Endothelial cell (in vitro differentiated cells): ENCODE measurements around the gene LYAR. TPM values are rescaled to one million over a fixed set of nuclear protein-coding genes. Genes with fewer than 3 reads are reported as not detected.
A peak's percentile ranks its signal among the peaks of the same experiment; 100 is the strongest.

Experiments used
- DNase-seq: peaks from one replicate; pipeline ENCODE4 v3.0.0; 2021; ENCODE audit warnings: low spot score
- H3K27ac Mint-ChIP-seq: one replicate; pipeline ENCODE4 v1.8.0; 2021; ENCODE audit warnings: mixed read lengths, inconsistent platforms; ENCODE audit not compliant: unreplicated experiment
- H3K27me3 Mint-ChIP-seq: one replicate; pipeline ENCODE4 v1.8.0; 2021; ENCODE audit warnings: mild to moderate bottlenecking, moderate library complexity, mixed read lengths, inconsistent platforms; ENCODE audit not compliant: unreplicated experiment
- H3K36me3 Mint-ChIP-seq: one replicate; pipeline ENCODE4 v1.8.0; 2021; ENCODE audit warnings: mild to moderate bottlenecking, low read depth, mixed read lengths, inconsistent platforms; ENCODE audit not compliant: unreplicated experiment
- H3K4me1 Mint-ChIP-seq: one replicate; pipeline ENCODE4 v1.8.0; 2021; ENCODE audit warnings: mild to moderate bottlenecking, mixed read lengths, inconsistent platforms; ENCODE audit not compliant: unreplicated experiment
- H3K4me3 Mint-ChIP-seq: one replicate; pipeline ENCODE4 v1.8.0; 2021; ENCODE audit warnings: mild to moderate bottlenecking, mixed read lengths, inconsistent platforms; ENCODE audit not compliant: unreplicated experiment
- H3K9me3 Mint-ChIP-seq: one replicate; pipeline ENCODE4 v1.8.0; 2021; ENCODE audit warnings: mixed read lengths, inconsistent platforms; ENCODE audit not compliant: unreplicated experiment
- CTCF ChIP-seq: fragments of 200-600 bp; sonication (generic); IDR thresholded peaks from one replicate; pipeline ENCODE4 v1.5.0; 2021; ENCODE audit warnings: antibody characterized with exemption; ENCODE audit not compliant: unreplicated experiment
- total RNA-seq: library from RNA; stranded (reverse); fragmentation: NEBNext Ultra II Directional; extraction: Animal tissue kit (Norgen Biotek cat#: 25700); gene quantifications from one replicate; pipeline ENCODE4 v1.2.1, GENCODE V29; 2021; ENCODE audit not compliant: unreplicated experiment

LYAR gene
- total RNA-seq, 1 donor from 2014 or later: 13.2 TPM

DNA sequence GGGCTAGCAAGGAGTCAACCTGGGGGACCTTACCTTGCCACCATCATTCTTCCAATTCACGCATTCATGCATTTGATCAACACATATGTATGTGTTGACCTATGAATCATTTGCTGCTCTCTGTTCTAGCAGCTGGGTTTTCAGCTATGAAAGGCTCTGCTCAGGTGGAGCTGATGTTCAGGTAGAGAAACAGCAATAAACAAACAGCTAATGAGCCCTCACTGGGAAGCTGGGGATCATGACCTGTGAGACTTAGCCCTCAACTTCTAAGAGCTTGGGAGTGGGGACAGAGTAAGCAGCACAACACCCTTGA, 61.6 kb downstream of the LYAR start:
- peaks cover 9% of the 10 kb centered on the region for H3K9me3 Mint-ChIP-seq
- peaks cover 19% of the 10 kb centered on the region for H3K27me3 Mint-ChIP-seq
- peaks cover 5% of the 10 kb centered on the region for H3K4me1 Mint-ChIP-seq
- H3K4me3 Mint-ChIP-seq: no peak overlapping the region
- peak overlapping the region; percentile 38 for H3K27ac Mint-ChIP-seq
- peaks cover 13% of the 10 kb centered on the region for H3K36me3 Mint-ChIP-seq
- DNase-seq: no peak
- TF ChIP-seq CTCF: no peak

- Mint-ChIP-seq H3K4me1 (peaks cover 5% of the 10 kb centered on the region), H3K27me3 (peaks cover 19% of the 10 kb centered on the region), H3K9me3 (peaks cover 6% of the 10 kb centered on the region), H3K4me3 (no peak overlapping the region), H3K27ac (peak overlapping the region; percentile 38), H3K36me3 (peaks cover 16% of the 10 kb centered on the region)
- DNase-seq: no peak
- TF ChIP-seq CTCF: no peak
These were observed 62.2 kb downstream of the LYAR start for GRCh38 chr4:4227510-4228355.

DNA sequence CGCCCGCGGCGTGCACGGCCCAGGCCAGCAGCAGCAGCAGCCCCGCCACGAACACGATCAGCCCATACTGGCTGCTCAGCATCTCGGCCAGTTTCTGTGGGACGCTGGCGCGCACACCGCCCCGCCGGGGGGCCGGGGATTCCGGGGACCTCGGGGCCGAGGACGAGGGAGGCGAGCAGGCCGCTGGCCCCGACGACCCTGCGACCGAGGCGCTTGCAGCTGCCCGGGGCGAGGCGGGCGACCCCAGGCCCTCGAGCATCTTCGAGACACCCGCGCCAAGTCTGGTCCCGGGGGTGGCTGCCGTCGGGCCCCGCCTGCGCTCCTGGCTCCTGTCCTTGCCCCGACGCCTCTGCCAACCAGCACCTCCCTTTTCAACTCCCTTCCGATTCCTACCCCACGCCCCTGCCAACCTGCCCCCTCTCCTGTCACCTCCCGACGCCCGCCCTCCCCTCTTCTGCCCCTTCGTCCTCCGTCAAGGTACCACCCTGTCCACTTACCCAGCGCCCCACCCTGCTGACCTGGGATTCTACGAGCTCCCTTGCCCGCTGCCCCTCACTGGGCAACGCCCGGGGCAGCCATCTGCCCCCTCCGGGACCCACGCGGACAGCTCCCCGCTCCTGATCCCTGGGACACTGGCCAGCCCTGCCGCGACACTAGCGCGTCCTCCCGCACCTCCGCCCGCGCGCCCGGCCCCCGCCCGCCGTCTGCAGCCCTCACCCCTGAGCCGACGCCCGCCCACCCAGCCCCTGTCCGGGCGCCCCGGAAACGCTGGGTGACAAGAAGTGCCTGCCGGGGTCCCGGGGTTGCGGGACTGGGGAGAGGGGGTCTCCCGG, 63.1 kb downstream of the LYAR start, which contains the start of gene OTOP1:
TSS of gene OTOP1 (minus strand) at position 324 of the 833 bp plus-strand sequence. CDS start at position 259, 65 bp downstream.
- TF ChIP-seq CTCF: no peak
- DNase-seq: no peak
- Mint-ChIP-seq H3K27me3 (peaks cover 20% of the 10 kb centered on the region), H3K27ac (no peak within 1 kb of the TSS), H3K9me3 (peaks cover 4% of the 10 kb centered on the region), H3K36me3 (peaks cover 16% of the 10 kb centered on the region), H3K4me3 (peak within 1 kb of the TSS; percentile 73), H3K4me1 (peaks cover 5% of the 10 kb centered on the region)

GRCh38 chr4:4225915-4226605, 63.9 kb downstream of the LYAR start:
- H3K4me1 Mint-ChIP-seq: peaks cover 5% of the 10 kb centered on the region
- H3K27ac Mint-ChIP-seq: no peak overlapping the region
- H3K36me3 Mint-ChIP-seq: peaks cover 16% of the 10 kb centered on the region
- no peak for DNase-seq
- H3K4me3 Mint-ChIP-seq: peak overlapping the region; percentile 73
- peaks cover 4% of the 10 kb centered on the region for H3K9me3 Mint-ChIP-seq
- no peak for TF ChIP-seq CTCF
- H3K27me3 Mint-ChIP-seq: peaks cover 22% of the 10 kb centered on the region

Other genes with a start within 250 kb of the LYAR start
- not detected for gene OTOP1, start 63.2 kb downstream of the LYAR start, total RNA-seq
- gene TMEM128, start 41.9 kb downstream of the LYAR start, total RNA-seq: 19.8 TPM
- 13.3 TPM for gene ZBTB49, start 97 bp upstream of the LYAR start, total RNA-seq
- 2.9 TPM for gene NSG1, start 96.9 kb upstream of the LYAR start, total RNA-seq